HG02970 (cell line): ENCODE data around the gene PAPOLA.
"Not testable (repeated sequence)": the region's sequence is repeated elsewhere in the genome, so short reads cannot be mapped to it uniquely, and the experiment has no call there.

Source experiments
- ATAC-seq: cut with Tn5 transposase; IDR thresholded peaks from one replicate; pipeline ENCODE4 v1.9.1; 2021; ENCODE audit warnings: mild to moderate bottlenecking, moderate library complexity, moderate number of reproducible peaks; ENCODE audit not compliant: unreplicated experiment, low FRiP score

PAPOLA gene

GRCh38 chr14:96501217-96501739 lies 904 bp upstream of the PAPOLA start:
- no peak for ATAC-seq

- peak; percentile 30 for ATAC-seq
Measured at GRCh38 chr14:96502621-96503305, 581 bp downstream of the PAPOLA start.

- ATAC-seq = no peak
Measured at GRCh38 chr14:96503306-96503679, 1.1 kb downstream of the PAPOLA start.

- ATAC-seq = not testable (repeated sequence)
Measured at GRCh38 chr14:96504353-96504752, 2.2 kb downstream of the PAPOLA start.

GRCh38 chr14:96507723-96508122 lies 5.5 kb downstream of the PAPOLA start:
- no peak for ATAC-seq

GRCh38 chr14:96508900-96509299 lies 6.7 kb downstream of the PAPOLA start:
- ATAC-seq = no peak

GRCh38 chr14:96509457-96510090 lies 7.4 kb downstream of the PAPOLA start:
- ATAC-seq = no peak

- no peak for ATAC-seq
Measured at GRCh38 chr14:96511146-96511545, 9.0 kb downstream of the PAPOLA start.

- ATAC-seq = no peak
Measured at GRCh38 chr14:96511667-96512066, 9.5 kb downstream of the PAPOLA start.

- ATAC-seq = no peak
Measured at GRCh38 chr14:96512122-96512521, 9.9 kb downstream of the PAPOLA start.

- no peak for ATAC-seq
Measured at GRCh38 chr14:96512602-96513397, 10.6 kb downstream of the PAPOLA start.

GRCh38 chr14:96514694-96515093 lies 12.5 kb downstream of the PAPOLA start:
- no peak for ATAC-seq

- no peak for ATAC-seq
Measured at GRCh38 chr14:96515731-96516130, 13.5 kb downstream of the PAPOLA start.

GRCh38 chr14:96516351-96516750 lies 14.2 kb downstream of the PAPOLA start:
- ATAC-seq = no peak

GRCh38 chr14:96519970-96520369 lies 17.8 kb downstream of the PAPOLA start:
- ATAC-seq = no peak

GRCh38 chr14:96525452-96525851 lies 23.3 kb downstream of the PAPOLA start:
- ATAC-seq = no peak

- no peak for ATAC-seq
Measured at GRCh38 chr14:96532632-96533031, 30.4 kb downstream of the PAPOLA start.

GRCh38 chr14:96536807-96537206 lies 34.6 kb downstream of the PAPOLA start:
- no peak for ATAC-seq

- ATAC-seq = no peak
Measured at GRCh38 chr14:96538097-96538989, 36.2 kb downstream of the PAPOLA start.

- ATAC-seq = no peak
Measured at GRCh38 chr14:96538990-96539317, 36.8 kb downstream of the PAPOLA start.
